Suprapubic skin (tissue), 4 donors: ENCODE results near the gene KRTAP19-2.

Experiments used
- CTCF ChIP-seq, 2 donors: fragments of 200-600 bp in 1 of 2; fragments of 450-650 bp in 1 of 2; sonication (generic) in 1 of 2; IDR thresholded peaks; one replicate each; pipeline ENCODE4 v1.5.1; 2016 to 2019; ENCODE audit warnings: antibody characterized with exemption in 2 of 2, mild to moderate bottlenecking in 1 of 2, moderate library complexity in 1 of 2
- EP300 ChIP-seq: sonication (generic); formaldehyde crosslinking; IDR thresholded peaks from one replicate; pipeline ENCODE4 v1.6.1; 2017; ENCODE audit warnings: antibody characterized with exemption
- POLR2A ChIP-seq, 2 donors: fragments of 450-650 bp; IDR thresholded peaks; one replicate each; pipeline ENCODE4 v1.6.1; 2017; ENCODE audit warnings: antibody characterized with exemption in 2 of 2, mild to moderate bottlenecking in 2 of 2, moderate library complexity in 2 of 2
- POLR2AphosphoS5 ChIP-seq, 3 donors: sonication (generic); formaldehyde crosslinking; IDR thresholded peaks; one replicate each; pipeline ENCODE4 v1.6.1; 2017; ENCODE audit warnings: antibody characterized with exemption in 3 of 3

GRCh38 chr21:30468900-30469714 lies 18.1 kb downstream of the KRTAP19-2 start:
- TF ChIP-seq POLR2A (IDR thresholded peaks at IDR 0.05) (no peak), CTCF (IDR thresholded peaks at IDR 0.05) (no peak), POLR2AphosphoS5 (IDR thresholded peaks at IDR 0.05) (no peak), EP300 (no peak)
